ENCODE results near the gene HEXIM1.
"Not testable (repeated sequence)": the region's sequence is repeated elsewhere in the genome, so short reads cannot be mapped to it uniquely, and the experiment has no call there.

Gene HEXIM1

DNA sequence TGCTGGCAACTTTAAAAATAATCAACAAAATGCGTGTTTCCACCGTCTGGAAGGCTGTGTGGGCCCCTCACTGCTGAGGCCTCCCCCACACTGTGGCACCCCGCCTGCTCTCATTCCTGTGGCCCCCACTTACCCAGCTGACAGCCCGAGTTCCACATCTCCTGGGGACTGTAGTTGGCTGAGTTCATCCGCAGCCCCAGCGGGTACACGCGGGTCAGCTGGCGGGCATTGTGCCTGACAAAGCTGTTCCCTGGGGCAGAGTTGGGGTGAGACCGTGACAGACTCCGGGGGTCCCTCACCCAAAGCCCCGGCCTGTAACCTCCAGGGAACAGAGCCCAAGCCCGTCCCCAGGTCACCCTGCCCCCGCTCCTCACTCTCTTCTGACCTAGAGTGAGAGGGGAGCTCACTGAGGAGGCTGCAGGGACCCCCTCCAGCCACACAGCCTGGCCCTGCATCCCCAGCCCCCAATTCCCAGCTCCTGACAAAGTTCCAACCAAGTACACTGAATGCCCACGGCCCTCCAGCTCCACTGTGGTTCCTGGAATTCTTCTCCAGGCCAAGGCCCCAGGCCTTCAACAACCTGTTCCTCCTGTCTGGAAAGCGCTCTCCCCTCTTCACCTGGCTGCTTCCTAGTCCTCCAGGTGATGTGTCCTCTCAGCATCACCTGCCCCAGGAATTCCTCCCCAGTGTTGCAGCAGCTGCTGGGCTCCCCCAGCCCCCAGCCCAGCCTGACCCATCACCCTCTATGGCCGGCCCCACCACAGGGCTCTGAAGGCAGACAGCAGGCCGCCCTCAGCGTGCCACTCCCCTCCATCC, 34.0 kb upstream of the HEXIM1 start:
- no peak for FAIRE-seq

DNA sequence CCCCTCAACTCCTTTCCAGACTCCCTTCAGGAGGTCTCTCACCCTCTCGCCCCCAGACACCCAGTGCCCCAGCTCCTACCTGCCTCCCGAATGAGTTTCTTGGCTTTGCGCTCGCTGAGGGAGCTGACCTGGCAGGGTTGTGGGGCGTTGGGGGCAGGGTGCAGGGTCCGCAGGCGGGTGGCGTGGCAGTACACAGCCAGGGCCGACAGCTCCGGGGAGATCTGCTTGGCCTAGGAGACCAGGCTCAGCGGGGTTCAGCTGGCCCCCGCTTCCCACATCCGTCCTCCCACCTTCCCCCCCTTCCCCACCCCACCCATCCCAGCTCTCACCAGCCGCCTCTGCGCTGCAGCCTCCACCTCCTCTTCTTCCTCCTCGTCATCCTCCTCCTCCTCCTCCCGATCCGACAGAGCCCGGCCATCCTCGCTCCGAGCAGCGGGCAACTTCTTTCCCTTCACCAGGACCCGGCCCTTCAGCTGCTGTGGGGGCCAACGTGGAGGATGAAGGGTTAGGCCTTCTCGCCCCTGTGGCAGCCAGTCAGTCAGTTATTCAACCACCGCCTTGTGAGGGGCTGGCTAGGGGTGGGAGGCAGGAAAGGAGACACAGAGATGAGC, 33.2 kb upstream of the HEXIM1 start:
- FAIRE-seq: no peak

DNA sequence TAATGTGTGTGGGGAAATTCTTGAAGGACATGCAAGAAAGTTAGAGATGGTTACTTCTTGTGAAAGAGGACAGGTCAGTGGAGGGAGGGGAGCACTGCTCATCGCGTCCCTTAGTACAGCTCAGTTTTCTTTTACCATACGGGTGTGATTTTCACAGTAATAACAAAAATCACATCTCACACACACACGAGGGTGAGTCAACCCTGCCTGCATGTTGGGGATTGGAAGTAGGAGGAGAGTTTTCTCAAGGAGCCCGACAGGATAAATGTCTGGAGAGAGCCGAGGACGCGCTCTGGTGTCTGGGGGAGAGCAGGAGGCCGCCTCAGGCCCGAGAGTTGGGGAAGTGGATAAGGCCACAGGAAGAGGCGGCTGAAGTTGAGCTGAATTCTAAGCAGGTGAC, 32.4 kb upstream of the HEXIM1 start:
- no peak for FAIRE-seq

DNA sequence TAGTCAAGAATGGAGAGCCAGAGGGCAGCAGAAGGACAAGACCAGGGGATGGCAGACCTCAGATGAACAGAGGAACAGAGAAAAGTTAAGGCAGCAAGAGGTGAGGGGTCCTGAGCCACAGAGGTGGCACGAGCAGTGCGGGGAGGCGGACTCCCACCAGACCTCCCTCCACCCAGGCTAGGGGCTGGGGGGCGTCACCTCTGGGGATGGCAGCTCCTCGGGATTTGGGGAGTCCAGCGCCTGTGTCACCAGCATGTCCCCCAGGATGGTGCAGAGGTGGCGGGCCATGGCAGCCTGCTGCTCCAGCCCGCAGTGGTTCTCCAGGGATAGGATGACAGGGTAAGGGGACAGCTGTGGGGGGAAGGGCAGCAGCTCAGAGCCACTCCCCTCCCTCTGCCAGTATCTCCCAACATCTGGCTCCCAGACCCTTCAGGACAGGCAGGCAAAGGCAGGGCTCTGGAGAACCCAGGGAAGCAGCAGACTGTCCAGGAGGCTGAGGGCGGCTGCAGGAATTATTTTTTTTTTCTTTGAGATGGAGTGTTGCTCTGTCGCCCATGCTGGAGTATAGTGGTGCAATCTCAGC, 31.8 kb upstream of the HEXIM1 start:
- no peak for FAIRE-seq

DNA sequence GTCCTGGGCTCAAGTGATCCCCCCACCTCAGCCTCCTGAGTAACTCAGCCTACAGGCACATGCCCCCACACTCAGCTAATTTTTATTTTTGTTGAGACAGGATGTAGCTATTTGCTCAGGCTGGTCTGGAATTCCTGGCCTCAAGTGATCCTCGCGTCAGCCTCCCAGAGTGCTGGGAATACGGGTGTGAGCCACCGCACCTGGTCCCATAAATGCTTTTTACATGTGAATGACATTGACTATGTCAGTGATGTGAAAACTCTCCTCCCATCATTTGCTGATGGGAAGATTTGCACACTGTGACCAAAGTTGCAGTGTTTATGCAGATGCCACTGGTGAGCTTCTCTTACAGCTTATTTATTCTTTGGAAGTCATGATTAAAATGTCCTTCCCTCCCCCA, 30.9 kb upstream of the HEXIM1 start:
- no peak for FAIRE-seq

DNA sequence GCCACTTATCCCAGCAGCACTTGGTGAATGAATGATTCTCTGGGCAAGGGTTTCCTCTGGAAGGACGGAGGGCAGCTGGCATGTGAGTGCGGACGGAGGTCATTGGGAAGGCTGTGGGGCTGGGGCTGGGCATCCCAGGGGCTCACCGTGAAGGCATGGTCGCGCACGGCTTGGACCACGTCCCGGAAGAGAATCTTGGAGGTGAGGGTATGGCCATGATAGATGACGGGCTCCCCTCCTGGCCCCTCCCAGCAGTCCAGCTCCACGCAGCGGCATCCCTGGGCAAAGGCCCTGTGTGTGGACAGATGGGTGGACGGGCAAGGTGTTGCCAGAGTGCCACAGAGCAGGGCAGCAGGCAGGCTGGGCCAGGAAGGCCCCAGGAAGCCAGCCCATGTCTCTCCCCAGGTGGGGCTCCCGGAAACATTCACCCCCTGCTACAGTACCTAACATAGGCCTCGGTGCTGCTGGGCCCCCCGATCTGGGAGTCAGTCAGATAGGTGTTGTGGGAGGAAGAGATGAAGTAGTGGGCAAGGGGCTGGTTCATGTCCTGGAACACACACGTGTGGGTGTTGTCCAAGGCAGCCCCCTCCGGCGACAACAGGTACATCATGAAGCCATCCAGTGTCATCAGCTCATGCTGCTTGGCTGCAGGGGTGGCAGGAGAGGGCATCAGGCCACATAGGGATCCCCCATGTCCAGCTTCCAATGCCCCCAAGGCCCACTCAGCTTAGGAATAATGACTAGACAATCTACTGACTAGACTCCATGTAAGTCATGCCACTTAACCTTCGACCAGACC, 30.2 kb upstream of the HEXIM1 start:
- FAIRE-seq: no peak

DNA sequence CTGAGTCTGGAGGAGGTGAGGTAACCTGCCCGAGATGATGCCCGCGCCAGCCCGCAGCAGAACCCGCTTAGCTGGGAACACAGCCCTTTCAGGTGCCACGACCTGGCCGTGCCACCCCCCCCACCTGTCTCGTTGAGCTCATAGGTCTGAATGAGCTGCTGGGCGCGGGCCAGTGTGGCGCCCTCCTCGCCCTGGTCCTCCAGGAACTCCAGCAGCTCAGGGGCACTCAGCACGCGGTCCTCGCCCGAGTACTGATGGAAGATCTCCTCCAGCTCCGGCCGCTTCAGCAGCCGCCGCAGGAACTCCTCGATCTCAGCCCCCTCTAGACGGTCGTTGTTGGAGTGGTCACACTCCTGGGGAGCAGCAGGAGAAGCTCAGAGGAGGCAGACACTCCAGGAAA, 29.6 kb upstream of the HEXIM1 start:
- no peak for FAIRE-seq

DNA sequence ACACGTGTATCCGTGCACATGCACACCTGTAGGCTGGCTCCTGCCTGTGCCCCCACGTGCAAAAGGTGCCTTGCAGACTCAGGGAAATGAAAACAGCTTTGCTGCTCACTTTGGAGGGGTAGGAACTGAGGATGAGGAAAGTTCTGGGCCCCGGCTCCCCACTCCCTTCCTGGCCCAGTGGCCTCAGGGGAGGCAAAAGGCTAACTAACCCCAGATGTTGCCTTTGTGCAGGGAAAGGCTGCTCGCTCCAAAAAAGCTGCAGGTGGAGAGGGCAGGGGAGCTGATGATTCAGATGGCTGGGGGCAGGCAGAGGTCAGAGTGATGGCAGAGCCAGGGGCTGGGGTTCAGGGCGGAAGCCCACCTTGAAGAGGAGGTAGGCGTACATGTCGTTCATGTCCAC, 28.3 kb upstream of the HEXIM1 start:
- no peak for FAIRE-seq

DNA sequence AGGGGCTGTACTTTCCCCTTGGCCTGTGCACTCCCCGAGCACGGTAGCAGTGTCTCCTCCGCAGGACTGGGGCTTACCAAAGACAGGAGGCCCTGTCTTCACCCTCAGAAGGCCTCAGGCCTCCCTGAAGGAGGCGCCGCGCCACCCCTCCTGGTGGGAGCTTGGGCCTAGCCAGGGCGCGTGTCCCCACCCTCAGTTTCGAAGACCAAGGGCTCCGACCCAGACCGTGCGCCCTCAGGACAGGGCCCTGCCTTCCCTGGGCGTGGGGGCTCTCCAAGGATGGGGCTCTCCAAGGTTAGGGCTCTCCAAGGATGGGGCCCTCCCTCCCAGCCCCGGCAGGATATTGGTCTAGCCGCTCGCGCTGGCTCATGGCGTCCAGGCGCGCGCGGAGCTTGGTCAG, 27.7 kb upstream of the HEXIM1 start:
- no peak for FAIRE-seq

DNA sequence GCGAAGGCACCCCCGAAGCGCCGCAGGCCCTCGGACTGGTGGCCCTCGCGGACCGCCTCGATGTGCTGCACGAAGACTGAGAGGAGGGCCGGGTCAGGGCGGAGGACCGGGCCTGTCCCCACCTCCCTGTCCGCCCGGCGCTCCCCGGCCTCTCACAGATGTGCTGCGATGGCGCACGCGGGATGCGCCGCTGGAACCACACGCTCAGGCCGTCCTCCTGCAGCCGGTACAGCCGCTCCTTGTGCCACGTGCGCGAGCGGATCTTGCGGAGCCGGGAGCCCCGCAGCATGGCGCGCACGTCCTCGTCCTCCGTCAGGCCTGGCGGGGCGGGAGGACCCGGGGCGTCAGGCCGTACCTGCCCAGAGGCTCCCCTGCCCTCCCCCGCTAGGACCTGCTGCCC, 27.2 kb upstream of the HEXIM1 start:
- FAIRE-seq: no peak

DNA sequence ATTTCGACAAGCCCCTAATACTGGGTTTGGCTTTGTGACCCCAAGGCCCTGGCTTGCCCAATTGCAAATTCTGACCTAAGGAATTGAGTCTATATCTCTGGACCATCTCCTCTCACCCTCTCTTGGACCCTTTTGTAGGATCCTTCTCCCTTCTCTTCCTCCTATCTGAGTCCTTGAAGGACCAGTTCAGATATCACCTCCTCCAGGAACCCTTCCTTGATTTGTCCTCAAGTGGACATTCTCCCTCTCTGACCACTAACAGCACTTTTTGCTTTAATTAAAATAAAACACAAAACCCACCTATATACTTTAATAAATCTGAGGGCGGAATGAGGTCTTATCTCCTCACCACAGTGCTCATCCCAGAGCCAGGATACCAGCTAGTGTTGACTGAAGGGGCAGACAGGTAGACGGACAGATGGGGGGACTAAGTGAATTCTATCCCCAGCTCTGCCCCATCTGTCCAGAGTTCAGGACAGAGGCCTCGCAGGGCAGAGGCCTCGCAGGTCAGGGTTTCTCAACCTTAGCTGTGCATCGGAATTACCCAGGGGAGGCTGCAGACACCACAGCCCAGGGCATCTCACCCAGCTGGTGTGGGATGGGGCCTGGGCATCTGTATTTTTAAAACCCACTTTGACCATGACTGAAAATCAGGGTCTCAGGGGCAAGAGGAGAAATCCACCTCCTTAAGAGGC, 25.1 kb upstream of the HEXIM1 start:
- FAIRE-seq: no peak

DNA sequence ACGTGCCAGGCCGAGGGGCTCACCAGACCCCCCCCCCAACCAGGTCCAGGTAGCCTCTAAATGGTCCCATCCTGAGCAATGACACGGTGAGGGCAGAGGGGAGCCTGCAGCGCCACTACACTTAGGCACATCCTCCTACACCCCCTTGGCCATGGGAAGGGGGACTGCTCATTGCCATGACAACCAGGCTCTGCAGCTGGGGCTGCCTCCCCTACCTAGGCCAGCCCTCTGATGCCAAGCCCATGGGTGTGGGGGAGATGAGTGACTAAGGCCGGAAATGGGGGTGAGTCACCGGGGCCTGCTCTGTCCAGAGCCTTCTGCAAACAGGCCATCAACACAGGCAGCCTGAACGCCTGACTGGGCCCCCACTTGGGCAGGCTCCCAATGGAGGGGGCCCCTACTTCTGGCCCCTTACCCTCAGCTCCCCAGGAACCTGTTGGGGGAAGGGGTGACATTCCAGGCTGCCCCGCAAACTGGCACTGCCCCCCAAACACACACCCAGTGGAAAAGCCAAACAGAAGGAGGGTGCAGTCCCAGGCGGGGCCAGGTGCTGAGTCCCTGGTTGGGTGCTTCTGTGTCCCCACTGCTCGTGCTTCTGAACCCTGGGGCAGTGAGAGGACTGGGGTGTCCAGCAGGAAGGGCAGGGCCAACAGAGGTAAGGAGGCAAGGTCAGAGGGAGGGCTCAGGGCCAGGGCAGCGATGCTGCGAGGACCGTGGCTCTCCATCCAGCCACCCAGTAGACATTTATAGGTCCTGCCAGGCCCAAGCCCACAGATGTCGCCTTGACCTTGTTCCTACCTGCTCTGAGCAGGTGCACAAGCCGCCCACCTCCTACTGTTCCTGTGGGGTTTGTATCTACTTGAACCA, 24.1 kb upstream of the HEXIM1 start:
- FAIRE-seq: no peak

DNA sequence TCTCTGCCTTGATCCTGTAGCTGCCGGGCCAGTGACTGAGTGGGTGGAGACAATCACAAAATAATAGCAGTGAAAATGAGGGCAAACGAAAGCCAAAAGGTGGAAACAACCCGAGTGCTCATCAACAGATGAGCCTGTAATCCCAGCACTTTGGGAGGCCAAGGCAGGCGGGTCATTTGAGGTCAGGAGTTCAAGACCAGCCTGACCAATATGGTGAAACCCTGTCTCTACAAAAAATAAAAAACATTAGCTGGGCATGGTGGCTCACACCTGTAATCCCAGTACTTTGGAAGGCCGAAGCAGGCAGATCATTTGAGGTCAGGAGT, 23.5 kb upstream of the HEXIM1 start:
- FAIRE-seq: not testable (repeated sequence)

DNA sequence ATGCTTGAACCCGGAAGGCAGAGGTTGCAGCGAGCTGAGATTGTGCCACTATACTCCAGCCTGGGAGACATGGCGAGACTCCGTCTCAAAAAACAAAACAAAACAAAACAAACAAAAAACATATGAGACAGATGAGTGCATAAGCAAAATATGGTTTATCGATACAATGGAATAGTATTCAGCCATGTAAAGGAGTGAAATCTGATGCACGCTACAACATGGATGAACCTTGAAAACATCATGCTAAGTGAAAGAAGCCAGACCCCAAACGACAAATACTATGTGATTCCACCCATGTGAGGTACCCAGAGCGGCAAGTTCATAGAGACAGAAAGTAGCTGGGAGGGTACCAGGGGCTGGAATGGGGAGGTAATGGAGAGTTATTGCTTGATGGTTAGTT, 22.8 kb upstream of the HEXIM1 start:
- no peak for FAIRE-seq

DNA sequence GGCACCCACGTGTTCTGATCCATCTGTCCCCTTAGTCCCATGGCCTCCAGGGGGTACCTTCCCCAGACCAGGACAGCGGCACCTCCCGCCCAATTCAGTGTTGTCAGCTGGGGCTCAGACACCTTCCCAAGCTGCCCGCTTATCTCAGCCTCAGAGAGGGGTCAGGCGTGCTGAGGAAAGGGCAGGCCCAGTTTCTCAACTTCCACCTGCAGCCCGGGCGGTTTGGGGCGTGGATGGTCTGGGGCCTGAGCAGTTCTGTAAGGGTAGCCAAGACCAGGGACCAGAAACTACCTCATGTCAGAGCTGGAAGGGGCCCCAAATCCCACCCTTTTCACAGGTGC, 21.1 kb upstream of the HEXIM1 start:
- no peak for FAIRE-seq

DNA sequence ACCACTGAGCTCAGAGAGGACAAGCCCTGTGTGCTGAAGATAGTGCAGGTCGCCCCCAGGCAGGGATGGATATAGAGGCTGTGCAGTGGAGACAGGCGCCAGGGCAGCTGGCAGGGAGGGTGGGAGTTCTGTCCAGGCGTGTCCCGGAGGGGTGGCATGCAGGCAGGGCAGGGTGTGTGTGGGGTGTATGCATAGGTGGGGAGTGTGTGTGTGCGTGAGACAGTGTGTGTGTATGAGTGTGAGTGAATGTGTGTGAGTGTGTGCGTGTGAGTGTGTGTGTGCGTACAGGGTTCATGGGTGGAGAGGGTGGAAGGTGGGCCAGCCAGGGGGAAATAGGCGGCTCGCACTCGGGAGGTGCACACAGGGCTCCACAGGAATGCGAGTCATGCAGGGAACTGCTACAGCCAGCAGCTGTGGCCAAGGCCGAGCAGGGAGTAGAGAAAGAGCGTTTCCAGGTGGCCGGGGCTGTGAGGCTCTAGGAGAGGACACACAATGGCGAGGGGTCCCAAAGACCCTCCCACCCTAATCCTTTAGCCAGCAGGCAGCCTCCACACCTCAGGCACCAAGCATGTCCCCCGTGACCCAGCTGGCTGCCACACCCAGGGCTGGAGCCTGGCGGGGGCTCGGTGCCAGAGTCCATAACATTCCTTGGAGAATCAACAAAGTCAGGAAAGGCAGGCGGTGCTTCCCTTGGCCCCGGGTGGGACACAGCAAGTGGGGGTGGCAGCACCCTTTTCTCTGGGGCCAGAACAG, 20.6 kb upstream of the HEXIM1 start:
- FAIRE-seq: no peak

DNA sequence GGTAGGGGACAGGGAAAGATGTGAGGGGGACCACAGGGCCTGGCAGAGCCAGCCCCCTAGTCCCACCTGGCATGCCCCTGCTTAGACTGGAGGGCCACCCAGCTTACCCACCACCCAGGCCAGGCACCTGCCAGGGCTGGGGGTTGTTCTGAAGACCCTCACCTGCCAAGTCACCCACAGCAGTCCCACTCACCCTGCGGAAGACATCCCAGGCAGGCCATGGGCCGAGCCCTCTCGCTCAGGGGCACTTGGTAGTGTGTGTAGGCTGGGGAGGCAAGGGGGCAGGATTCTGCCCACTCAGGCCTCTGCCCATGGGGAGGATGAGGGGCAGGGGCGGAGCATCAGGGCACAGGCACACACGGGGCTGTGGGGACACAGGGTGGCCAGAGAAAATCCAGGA, 19.9 kb upstream of the HEXIM1 start:
- FAIRE-seq: no peak

DNA sequence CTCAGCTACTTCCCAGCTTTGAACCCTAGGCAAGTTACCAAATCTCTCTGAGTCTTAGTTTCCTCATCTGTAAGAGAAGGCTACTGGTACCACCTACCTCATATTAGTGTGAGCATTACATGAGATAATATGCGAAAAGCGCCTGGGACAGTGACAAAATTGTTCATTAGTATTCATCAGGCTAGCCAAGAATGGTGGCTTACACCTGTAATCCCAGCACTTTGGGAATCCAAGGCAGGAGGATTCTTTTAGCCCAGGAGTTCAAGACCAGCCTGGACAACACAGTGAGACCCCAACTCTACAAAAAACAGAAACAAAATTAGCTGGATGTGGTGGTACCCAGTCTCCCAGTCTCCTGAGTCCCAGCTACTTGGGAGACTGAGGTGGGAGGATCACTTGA, 19.3 kb upstream of the HEXIM1 start:
- FAIRE-seq: no peak

DNA sequence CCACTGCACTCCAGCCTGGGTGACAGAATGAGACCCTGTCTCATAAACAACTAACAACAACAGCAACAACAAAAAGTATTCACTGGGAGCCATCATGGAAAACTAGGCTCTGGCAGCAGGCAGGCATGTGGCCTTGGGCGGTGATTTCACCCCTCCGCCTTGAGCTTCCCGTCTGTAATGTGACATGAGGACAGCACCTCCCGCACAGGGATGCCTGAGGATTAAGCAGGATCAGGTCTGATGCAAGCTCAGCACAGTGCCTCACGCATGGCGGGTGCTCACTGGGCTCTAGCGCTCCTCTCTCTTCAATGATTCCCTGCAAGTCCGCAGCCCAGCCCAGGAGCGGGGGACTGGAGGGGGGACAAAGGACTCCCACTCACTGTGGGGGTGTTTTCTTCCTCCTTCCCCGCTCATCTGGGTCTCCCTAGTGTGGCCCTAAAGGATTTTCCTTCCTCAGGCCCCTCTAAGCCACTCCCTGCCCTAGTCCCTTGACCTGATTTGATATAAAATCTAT, 18.8 kb upstream of the HEXIM1 start:
- no peak for FAIRE-seq

DNA sequence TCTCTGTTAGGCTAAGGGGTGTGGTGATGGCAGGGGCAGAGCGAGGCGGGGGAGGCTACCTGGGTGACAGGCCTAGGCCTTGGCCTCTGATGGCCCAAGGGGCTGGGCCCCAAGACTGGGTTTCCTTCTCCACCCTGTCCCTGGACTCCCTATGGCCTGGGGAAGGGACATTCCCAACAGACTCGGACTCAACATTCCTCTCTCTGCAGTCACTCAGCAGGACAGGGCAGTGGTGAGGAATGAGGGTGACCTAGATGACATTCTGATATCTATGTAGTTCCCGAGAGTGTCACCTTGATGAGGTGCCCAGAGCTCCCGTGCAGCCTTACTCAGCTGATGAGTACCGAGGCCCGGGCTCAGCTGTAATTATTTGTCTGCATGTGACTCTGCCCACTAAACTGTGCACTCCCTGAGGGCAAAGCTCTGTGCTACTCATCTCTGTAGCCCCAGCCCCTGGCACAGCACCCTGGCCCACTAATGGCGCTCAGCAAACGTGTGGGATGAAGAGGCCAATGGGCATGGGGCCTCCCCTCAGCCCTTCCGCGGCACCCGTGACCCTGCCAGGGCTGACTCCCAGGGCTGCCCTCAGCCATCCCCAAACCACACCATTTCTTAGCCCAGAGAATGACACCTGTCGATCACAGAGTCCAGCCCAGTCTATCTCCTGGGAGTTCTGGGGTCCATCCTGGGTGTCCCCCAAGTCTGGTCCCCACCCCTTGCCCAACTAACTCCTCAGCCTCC, 18.2 kb upstream of the HEXIM1 start:
- FAIRE-seq: no peak

Measured in colon (tissue), 2 donors.